GM18909 (cell line): ENCODE data around the gene TXNL4B.

Experiments
- ATAC-seq: cut with Tn5 transposase; IDR thresholded peaks from one replicate; pipeline ENCODE4 v1.9.1; 2021; ENCODE audit warnings: mild to moderate bottlenecking; ENCODE audit not compliant: unreplicated experiment, poor library complexity

Gene TXNL4B

GRCh38 chr16:72093448-72094265 lies at the start of gene TXNL4B, which contains the start of gene DHX38:
Gene TXNL4B (minus strand): TSS chr16:72093620. CDS start chr16:72090749, 2,871 bp downstream.
Gene DHX38 (plus strand): TSS chr16:72093847. CDS start chr16:72096158, 2,311 bp downstream.
- ATAC-seq = peak; percentile 98

- no peak for ATAC-seq
These were observed 49.1 kb upstream of the TXNL4B start for GRCh38 chr16:72142476-72142875.

- ATAC-seq = no peak
These were observed 46.5 kb upstream of the TXNL4B start for GRCh38 chr16:72139908-72140307.

- no peak for ATAC-seq
These were observed 44.7 kb upstream of the TXNL4B start for GRCh38 chr16:72138064-72138572.

DNA sequence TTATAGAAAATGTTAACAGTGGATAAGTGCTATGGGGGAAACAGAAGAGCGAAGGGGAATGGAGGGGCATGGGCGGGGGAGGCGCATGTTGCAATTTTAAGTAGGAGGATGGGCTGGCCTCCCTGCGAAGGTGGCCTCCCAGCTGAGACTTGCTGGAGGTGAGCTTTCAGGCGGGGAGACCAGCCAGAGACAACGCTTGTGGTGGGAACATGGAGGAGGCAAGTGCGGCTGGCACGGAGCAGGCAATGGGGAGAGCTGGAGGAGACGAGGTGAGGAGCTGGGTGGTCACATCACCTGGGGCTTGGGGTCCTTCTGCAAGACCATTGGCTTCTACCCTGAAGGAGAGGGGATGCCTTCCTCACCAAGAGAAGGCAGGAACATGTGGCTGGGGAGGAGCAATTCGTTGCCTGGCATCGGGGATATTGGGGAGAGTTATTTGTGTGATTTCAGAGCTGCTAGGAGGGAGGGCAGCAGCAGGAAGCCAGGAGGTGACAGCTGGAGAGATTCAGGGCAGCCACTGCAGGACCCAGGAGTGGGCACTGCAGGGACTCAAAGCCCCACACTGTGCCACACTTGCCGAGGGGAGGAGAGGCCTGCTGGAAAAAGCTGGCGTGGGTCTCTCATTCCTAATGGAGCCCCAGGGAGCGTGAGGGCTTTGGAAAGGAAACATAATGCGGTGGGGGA lies 44.1 kb upstream of the TXNL4B start:
- no peak for ATAC-seq

DNA sequence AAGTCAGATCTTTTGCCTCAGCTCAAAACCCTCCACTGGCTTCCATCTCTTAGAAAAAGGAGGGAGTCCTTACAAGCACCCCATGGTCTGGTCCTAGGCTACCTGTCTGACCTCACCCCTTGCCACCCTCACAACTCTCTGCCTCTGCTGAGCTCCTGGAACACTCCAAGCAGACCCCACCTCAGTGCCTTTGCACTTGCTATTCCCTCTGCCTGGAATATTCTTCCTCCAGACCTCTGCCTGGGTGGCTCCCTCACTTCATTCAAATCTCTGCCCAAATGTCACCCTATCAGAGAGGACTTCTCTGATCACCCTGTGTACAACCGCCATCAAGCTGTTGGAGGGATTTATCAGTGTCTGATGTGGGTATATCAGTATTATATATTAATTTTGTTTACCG lies 41.1 kb upstream of the TXNL4B start:
- ATAC-seq = no peak

- ATAC-seq = no peak
These were observed 39.3 kb upstream of the TXNL4B start for GRCh38 chr16:72132726-72133125.

GRCh38 chr16:72131036-72131435 lies 37.6 kb upstream of the TXNL4B start:
- ATAC-seq = no peak

DNA sequence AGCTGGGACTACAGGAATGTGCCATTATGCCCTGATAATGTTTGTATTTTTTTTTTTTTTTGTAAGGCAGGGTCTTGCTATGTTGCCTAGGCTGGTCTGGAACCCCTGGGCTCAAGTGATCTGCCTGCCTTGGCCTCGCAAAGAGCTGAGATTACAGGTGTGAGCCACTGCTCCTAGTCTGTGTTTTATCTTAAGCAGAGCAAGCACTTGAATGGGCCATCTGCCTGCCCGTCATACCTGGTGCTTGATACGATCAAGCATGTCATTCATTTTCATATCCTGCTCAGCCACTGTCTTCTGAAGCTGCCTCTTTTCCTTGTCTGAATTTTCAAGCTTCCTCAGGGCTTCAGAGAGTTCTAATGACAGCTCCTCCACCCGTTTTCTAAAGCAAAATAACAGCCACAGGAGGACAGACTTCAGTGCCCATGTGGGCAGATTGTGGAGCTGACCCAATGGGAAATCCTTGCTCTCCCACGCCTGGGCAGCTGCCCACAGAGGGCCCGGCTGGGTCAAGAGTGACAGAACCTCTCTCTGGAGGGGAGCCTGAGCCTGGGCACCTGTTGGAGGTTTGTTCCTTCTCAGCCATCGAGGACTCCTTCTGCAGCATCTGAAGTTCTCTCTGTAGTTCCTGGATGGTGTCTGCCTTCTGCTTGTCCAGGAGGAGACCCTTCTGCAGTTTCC lies 36.7 kb upstream of the TXNL4B start:
- no peak for ATAC-seq

GRCh38 chr16:72128701-72129100 lies 35.3 kb upstream of the TXNL4B start:
- no peak for ATAC-seq

GRCh38 chr16:72126429-72126765 lies 33.0 kb upstream of the TXNL4B start:
- ATAC-seq = no peak

DNA sequence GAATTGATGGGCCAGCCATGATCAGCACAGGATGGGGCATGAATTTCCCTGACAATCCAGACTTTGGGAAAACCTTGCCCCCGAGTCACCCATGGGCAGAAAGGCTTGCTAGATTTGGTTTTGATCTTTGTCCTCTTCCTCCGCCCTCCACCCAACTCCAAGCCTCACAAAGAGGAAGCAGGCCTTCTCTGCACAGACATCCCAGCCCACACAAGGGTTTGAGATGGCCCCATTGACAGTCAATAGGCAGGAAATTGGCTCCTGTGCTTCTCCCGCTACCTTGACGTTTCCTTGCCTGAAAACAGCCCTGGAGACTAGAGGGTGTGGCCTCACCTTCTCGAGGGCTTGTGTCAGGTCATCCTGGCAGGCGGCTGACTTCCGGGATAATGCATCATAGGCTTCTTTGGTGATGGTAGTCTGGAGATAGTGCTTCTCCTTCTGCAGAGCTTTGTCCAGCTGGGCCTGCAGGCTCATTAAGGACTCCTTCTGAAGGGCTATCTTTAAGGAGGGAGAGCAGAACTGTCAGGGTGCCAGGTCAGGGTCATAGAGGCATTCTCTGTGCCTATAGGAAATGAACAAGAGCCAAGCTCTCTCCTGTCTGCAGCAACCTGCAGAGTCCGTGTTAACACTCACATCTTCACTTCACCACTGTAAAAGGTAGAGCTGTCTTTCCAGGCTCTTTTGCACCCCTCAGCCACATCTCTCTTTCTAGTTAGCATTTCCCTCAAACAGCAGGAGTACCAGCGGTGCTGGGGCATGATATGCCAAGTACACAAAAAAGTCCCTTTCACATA lies 32.4 kb upstream of the TXNL4B start:
- no peak for ATAC-seq

GRCh38 chr16:72124761-72125634 lies 31.6 kb upstream of the TXNL4B start:
- peak; percentile 68 for ATAC-seq

DNA sequence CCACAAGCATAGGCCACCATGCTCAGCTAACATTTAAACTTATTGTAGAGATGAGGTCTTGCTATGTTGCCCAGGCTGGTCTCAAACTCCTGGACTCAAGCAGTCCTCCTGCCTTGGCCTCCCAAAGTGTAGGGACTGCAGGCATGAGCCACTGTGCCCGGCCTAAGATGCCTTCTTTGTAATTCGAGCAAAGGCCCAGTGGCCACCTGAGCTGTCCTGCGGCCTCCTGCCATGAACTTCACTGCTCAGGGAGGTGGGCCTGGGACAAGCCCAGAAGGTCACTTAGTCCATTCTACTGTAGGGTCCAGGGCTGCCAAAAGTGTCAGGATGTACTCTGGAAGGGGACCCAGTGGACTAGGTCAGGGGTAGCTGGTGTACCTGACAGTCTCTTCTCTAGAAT lies 30.7 kb upstream of the TXNL4B start:
- ATAC-seq = no peak

GRCh38 chr16:72123426-72123825 lies 30.0 kb upstream of the TXNL4B start:
- no peak for ATAC-seq

- no peak for ATAC-seq
These were observed 29.5 kb upstream of the TXNL4B start for GRCh38 chr16:72122916-72123315.

DNA sequence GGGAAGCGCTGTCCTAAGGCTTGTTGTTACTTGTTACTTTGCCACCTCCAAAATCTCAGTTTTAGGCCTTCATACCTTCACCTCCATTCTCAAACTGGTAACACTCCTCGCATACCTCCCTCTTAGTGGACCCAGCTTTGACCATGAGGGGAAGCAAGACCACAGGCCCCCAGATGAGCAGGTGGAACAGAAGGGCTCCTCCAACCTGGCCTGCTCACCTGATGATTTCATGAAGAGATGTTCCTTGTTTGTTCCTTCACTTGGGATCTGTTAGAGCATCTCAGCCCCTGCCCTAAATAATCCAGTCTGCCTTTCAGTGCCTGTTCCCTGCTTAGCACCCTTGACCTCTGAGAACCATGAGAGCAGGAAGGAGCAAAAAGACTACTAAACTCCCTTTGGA lies 28.9 kb upstream of the TXNL4B start:
- no peak for ATAC-seq

GRCh38 chr16:72120026-72120425 lies 26.6 kb upstream of the TXNL4B start:
- ATAC-seq = no peak

- no peak for ATAC-seq
These were observed 20.2 kb upstream of the TXNL4B start for GRCh38 chr16:72113616-72113945.
